GM21529 (cell line): ENCODE results near the gene RGS18.
"Not testable (repeated sequence)": the region's sequence is repeated elsewhere in the genome, so short reads cannot be mapped to it uniquely, and the experiment has no call there.

Experiments used
- ATAC-seq: cut with Tn5 transposase; IDR thresholded peaks from one replicate; pipeline ENCODE4 v1.9.1; 2021; ENCODE audit not compliant: unreplicated experiment

Gene RGS18, protein sequence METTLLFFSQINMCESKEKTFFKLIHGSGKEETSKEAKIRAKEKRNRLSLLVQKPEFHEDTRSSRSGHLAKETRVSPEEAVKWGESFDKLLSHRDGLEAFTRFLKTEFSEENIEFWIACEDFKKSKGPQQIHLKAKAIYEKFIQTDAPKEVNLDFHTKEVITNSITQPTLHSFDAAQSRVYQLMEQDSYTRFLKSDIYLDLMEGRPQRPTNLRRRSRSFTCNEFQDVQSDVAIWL

DNA sequence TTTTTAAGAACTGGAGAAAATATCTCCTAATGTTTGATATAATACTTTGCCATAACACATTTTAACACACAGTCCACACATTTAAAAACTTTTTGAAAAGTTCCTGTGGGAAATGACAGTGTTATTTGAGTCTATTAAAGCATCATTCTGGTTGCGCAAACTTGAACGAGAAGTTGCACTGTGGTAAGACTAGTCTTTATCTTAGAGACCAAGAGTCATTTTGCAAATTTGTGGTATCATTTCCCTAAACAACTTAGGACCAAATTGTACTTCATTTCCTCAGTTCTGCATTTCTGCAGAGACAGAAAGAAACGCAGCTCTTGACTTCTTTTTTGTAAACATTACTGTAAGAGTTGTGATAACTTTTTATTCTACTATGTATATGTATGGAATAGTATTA, at the start of gene RGS18:
RGS18 (plus strand) TSS at position 282 of the 400 bp plus-strand sequence. CDS start 176 bp downstream, outside the sequence.
- peak; percentile 81 for ATAC-seq

DNA sequence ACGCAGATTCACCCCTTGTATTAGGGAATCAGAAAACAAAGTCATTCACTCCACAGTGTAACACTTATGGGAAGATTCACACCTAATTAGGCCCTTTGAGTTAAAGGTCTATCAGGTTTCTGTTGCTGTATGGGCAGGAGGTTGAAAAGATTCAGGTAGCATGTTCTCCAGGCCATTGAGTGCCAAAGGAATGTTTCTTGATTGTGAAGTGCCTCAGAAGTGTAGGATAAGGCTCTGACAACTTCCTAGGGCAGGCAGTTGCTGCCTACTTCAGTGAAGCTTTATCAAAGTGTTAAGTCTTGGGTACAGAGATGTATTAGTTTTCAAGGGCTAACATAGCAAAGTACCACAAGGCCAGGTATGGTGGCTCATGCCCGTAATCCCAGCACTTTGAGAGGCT, 48.7 kb upstream of the RGS18 start:
- no peak for ATAC-seq

DNA sequence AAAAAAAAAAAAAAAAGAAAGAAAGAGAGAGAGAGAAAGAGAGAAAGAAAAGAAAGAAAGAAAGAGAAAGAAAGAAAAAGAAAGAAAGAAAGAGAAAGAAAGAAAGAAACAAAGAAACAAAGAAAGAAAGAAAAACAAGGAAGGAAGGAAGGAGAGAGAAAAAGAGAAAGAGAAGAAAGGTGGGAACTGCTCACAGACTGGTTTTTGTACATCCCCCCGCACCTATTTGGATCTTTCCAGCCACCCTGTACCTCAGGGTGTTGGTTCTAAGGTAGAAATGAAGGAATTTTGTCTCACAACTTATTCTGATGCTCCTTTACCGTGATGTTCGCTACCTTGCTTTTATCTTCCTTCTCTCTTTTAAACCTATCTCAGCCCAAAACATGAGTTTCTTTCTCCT, 43.3 kb upstream of the RGS18 start:
- no peak for ATAC-seq

DNA sequence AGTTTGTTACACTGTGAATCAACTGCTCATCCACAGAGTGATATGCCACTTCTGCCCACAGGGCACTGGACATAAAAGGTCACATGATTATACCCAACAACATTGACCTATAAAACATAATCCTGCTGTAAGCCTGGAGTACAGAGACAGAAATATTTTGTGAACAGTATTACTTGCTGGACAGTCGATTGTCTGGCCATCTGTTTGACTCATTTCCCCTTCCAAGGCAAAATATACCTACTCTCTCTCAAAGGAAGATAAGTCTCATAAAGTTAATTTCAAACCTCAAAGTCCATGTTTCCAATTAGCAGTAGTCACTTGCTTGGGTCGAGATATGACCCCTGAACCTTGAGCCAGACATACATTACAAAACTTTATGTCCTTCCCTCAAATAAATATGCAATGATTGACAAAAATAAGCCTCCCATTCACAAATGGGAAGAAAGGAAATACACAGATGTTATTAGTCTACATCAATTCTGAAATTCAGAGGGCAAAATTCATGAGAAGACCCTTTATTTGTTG, 39.3 kb upstream of the RGS18 start:
- no peak for ATAC-seq

DNA sequence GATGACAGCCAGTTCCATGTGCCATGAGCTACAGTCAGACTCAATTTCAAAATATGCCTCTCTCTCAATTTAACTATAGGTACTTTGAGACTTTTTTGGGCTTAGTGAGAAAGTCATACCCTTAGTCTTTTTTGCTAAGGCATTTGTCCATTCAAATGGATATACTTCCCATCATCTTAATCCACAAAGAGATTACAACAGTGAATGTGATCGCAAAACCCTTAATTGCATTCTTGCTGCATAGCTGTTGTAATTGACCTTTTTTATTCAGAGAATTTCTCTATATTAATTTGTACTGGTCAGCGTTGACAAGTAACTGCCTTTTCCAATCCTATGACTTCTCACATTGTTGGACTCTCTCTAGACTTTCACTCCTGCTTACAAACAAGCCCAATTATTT, 38.6 kb upstream of the RGS18 start:
- ATAC-seq, result no peak

DNA sequence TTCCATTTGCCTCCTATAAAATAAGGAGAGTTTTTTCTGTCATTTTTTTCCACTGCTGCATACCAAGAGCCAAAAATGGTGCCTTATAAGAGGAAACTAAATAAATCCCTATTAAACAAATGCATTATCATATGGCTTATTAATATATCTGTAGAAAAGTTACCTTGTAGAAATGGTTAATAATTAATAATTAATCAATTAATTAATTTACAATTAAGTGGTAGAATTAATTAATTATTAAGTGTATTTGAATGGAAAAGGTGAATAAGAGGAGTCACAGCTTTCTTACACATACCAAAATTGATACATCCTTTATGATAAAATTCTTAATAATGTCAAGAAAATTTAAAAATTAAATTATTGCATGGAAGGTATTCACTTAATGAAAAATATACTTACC, 35.6 kb upstream of the RGS18 start:
- ATAC-seq, result no peak

DNA sequence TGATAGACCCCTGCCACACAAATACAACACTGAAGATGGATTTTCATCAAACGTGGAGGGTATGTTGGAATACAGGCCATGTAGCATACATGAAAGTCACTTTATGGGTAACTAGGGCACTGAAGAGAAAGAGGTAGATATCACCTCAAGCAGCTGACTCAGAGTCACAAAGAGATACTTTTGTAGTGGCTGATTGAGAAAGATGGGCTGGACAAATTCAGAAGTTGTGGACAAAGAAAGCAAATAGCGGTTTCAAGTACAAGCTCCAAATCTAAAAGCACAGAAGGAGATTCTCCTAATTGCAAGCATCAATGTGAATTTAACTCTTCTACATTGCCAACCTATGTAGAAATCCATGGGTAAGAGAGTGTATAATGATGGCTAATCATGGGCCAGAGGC, 35.0 kb upstream of the RGS18 start:
- no peak for ATAC-seq

DNA sequence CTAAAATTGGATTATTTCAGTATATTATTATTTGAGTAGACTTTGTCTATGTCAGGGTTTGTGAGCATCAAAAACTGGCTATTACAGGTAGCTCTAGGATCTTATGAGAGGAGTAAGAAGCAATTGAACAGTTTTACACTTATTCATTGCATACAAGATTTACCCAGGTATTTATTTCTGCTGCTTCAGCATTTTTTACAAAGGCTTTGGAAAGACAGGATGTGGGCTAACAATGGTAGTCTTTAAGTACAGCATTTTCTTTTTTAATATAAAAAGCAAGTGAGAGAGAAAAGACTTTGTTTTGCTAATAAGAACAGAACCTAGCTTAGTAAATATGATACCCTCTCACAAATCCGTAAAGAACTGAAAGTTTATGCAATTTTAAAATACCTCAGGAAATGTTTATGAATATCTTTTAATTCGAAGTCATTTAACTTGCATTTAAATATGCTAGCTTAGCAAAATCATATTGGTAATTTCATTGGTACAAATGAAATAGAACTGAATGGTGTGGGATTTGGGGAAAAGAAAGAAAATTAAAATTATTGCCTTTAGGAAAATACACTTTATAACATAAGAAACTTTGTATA, 32.1 kb upstream of the RGS18 start:
- no peak for ATAC-seq

DNA sequence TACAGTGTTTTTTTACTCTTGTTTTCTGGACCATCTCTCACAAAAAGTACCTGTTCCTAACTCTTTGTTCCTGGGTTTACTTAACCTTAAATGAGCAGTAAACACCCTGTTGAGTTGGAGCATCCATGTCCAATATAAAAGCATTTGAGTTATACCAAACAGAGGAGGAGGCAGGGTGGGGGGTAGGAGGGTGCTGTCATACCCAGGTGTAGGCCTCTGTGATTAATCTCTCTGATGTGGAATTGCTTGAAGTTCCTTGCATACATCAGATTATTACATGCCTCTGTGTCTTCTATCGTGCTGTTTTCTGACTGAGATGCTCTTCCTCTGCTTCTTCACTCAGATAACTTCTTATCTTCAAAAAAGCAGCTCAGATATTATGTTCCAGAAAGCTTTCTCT, 28.1 kb upstream of the RGS18 start:
- no peak for ATAC-seq

DNA sequence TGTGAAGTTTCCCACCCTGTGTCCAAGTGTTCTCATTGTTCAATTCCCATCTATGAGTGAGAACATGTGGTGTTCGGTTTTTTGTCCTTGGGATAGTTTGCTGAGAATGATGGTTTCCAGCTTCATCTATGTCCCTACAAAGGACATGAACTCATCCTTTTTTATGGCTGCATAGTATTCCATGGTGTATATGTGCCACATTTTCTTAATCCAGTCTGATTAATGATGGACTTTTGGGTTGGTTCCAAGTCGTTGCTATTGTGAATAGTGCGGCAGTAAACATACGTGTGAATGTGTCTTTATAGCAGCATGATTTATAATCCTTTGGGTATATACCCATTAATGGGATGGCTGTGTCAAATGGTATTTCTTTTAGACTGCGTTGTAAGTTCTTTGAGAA, 27.4 kb upstream of the RGS18 start:
- not testable (repeated sequence) for ATAC-seq

DNA sequence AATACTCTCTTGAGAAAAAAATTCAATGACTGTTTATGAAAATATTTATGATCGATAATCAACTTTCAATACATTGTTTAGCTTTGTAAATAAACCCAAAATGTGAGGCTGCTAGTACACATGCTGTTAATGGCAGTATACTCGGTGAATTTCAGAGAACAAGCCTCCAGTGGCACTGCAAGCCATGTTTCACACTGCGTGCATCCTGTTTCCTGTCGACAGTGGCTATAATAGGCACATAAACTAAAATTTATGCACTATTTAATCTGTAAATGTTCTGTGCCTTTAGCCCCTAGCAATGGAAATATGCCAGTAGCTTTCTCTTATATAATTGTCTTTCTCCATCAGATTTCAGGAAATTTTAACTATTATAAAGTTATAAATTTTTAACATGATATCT, 26.3 kb upstream of the RGS18 start:
- no peak for ATAC-seq

DNA sequence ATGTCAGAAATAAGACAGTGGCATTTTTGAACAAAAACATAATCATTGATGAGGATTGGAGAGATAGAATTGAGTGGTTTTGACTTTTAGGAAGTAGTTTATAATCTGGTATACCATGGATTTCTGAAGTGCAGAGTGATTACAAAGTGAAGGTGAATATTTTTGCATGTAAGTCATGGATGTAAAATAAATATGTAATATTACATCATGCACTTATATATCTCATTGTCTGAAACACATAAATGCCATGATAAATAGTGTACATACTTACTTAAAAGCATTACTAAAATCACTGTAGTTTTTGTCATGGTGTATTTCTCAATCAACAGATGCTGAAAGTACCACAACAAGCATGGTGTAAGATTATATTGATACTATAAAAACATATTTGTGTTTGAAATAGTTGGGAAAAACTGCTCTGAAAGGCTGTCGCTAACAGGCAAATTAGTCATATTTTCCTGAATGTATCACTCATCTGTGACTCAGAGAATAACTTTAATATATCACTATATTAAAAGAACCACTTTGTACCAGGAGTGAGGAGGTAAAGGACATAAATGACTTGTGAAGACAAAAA, 24.8 kb upstream of the RGS18 start:
- no peak for ATAC-seq

DNA sequence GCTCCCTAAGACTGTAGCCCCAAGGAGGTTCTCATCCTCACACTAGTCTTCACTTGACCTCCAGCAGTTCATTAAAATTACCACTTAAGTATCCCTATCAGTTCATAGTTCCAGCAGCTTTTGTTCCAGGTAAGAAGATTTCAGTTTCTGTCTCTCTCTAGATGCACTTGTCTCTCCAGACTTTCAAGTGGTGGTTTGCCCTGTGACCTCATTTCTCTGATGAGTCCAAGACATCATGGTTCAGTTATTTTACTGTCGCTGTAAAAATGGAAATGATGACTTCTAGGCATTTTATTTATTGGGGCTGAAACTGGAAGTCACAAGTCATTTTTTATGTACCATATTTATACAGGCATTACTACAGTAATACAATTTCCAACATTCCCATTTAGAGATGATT, 17.9 kb upstream of the RGS18 start:
- ATAC-seq, result no peak

DNA sequence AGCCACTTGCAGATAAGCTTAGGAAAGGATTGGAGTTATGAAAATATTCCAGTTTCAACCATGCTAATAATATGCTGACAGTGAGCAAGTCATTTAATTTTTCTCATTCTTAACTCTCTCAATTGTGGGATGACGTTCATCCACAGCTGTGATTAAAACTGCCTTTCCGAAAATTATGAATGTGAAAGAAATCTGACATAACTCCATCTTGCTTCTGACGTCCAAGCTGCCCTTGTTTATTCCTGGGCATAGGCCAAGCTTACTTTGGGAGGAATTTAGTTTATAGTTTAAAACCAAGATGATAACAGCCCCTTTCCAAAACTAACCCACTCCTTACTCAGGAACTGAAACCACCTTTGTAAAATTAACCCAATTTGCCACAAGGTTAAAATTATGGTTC, 11.0 kb upstream of the RGS18 start:
- no peak for ATAC-seq

DNA sequence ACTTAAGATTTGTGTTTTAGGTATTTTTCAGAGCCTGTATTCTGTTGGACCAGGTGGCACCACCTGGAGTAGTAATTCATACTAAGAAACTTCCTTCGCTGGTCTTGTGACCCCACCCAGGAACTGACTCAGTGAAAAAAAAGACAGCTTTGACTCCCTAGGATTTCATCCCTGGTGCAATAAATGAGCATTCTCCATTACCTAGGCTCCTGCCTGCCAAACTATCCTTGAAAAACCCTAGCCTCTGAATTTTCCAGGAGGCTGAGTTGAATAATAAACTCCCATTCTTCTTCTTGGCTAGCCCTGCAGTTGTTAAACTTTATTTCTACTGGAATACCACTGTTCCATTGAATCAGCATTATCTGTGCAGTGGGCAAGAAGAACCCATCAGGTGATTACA, 10.6 kb upstream of the RGS18 start:
- ATAC-seq, result no peak

DNA sequence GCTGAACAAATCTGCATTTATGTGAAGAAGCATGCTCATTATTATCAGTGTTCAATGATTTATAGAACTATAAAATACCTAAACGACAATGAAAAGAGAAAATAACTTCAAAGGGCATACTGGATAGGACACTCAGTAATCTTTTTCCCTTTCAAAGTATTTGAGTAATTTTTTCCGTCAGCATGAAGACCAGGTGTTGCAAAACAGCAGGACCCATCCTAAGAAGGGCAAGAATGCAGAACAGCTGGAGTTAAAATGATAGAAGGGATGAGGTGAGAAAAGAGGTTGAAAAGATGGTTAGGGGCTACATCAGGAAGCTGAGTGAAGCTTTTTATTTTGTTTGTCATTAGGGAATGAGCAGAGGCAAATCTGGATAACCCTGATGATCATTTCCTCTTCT, 7.1 kb upstream of the RGS18 start:
- no peak for ATAC-seq

DNA sequence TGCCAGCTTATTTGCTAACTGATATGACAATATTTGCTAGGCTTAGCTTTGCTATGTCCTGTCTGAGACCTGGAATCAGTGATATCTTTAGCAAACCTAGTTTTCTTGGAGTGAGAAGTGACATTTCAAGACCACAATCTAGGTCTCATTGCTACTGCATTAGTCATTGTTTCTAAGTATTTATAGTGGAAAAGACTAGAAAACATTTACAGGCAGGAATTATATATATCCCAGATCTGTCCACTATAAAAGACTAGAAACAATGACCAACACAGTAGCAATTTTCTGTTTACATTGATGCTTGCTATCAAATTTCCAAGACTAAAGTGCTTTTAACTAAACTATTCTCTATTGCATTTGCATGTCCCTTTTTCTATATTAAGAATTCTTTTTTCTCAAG, 5.0 kb upstream of the RGS18 start:
- ATAC-seq, result no peak

DNA sequence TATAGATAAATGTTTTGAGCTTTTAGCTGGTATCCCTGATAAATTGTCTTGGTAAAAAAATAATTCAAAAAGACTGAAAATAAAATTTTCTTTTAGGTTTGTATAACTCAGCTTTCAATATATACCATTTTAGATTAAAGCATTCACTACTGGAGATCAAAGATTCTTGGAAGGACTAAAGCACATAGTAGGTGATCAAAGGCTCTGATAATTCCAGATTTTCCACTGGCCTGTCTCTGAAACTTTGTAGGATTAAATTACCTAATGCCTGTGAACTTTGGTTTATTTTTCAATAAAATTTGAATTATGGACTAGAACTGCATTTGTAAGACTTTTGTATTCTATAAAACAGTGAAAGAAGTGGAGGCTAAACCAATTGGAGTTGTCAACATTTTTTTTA, 1.2 kb upstream of the RGS18 start:
- no peak for ATAC-seq

DNA sequence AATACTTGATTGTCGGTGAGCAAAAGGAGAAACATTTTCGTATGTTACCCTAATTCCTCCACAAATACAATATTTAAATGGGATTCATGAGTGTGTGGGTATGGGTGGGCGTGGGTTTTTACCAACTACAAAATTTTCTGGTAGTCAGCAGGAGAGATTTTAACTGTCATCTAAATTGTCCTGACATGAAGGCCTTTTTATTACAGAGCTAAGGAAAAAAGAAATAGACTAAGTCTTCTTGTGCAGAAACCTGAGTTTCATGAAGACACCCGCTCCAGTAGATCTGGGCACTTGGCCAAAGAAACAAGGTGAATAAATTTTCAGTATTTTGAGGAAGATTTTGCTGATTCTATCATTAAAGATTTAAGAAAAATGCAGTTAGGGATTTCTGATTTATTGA, 752 bp downstream of the RGS18 start:
- ATAC-seq, result no peak

DNA sequence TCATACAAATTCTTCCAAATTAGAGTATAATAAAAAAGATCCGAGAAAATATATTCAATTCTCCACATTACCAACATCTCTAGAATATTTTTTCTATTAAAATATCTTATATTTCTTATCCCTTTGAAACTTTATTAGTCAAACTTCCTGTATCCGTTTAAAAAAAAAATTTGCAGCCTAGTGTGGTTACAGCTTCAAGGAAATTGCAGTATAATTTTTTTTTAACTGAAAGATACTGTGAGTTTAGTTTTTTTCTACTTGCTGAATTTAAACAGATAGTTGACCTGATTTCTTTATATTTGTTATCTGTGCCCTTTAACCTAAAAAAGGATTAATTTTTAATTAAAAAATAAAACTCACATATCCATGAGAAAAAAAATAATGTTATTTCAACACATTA, 1.5 kb downstream of the RGS18 start:
- ATAC-seq, result no peak

DNA sequence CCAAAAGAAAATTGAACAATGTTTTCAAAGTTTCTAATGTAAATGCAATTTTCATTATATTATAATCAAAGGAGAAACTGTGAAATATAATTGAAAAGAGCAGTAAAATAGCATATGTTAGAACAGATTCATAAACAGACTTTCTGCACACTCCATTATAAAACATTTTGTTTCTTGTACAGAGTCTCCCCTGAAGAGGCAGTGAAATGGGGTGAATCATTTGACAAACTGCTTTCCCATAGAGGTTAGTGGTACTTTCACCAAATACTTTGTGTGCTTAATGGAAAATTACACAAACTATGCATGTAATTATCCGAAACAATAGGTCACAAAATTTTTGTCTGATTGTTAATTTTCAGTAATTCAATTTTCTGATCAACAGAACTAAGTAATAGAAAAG, 1.9 kb downstream of the RGS18 start:
- ATAC-seq, result no peak

DNA sequence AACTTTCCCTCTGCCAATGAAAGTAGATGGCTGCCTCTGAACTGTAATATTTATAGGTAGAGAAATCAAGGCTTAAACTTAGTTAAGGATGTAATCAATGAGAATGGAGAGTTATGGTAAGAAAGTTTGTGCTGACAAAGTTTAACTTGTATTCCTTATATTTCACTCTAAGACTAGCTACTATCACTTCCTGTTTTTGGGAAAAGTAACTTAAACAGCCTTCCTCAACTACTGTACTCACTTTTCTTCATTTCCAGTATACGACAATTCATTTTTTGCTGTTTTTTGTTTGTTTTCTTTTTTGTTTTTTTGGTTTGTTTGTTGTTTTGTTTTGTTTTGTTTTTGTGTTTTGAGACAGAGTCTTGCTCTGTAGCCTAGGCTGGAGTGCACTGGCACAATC, 3.7 kb downstream of the RGS18 start:
- no peak for ATAC-seq

DNA sequence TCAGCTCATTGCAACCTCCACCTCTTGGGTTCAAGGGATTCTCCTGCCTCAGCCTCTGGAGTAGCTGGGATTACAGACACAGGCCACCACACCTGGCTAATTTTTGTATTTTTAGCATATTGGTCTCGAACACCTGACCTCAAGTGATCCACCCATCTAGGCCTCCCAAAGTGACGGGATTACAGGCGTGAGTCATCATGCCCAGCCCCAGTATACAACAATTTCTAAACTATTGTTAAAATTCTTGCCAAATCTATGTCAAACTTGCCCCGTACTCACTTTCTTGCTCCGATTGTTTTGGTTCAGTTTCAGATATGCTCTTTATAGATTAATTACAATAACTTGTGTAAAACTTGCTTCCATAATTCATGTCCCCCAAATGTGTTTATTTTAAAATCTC, 4.1 kb downstream of the RGS18 start:
- ATAC-seq, result no peak
